Cardiac fibroblast (primary cell): ENCODE measurements around the gene CCDC12.

Source experiments
- DNase-seq, 2 donors: peaks; one replicate each; pipeline versions ENCODE4 v3.0.0 to v3.0.0-alpha.2; 2010; ENCODE audit warnings: low read depth in 2 of 2
- H3K4me3 ChIP-seq, 2 donors: replicated peaks in 1 of 2; 1 replicate in 1 of 2; 2 replicates in 1 of 2; pipeline ENCODE4 v1.5.1; 2011; ENCODE audit warnings: low read depth in 2 of 2, low read length in 2 of 2, mild to moderate bottlenecking in 2 of 2, moderate library complexity in 1 of 2
- TF ChIP-seq, protein P1 (sequence below): IDR thresholded peaks from one replicate; pipeline ENCODE4 v1.5.1; 2011; ENCODE audit warnings: low read depth, mild to moderate bottlenecking, low read length, inconsistent platforms

CCDC12 gene

DNA sequence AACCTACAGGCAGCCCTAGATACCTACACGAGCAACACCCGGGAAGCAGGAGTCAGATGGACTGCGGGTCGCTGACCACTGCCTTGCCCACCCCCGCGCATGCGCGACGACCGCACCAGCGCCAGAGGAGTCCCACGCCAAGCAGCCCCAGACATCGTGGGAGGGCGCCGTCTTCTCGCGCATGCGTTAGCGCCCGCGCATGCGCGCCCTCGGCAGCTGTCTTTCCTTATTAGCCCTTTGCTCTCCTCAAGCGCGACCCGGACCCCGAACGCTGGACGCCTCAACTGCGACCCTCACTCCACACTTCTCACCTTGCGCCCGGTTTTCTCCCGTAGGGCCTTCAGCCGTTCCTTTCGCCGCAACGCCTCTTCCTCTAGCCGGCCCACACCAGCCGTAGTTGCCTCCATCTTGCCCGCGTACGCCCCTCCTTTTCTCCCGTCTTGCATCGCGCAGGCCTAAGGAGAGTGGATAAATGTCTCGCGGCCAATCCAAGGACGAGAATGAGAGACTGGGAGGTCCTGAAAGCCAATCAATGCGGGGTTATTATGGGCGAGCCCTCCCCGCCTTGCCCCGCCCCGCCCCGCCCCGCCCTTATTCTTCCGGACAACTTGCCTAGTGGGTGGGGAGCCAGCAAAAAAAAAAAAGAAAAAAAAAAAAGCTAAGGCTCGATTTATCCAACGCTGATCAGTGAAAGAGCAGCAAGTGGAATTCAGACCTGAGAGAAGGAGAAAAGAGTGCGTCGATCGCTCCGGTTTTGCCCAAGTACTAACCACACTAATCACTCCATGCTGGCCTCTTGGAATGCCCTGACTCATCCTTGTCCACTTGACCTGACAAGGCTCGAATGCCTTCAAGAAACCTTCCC, at the start of gene CCDC12:
TSS of gene CCDC12 (minus strand) at position 420 of the 865 bp plus-strand sequence. CDS start at position 407, 13 bp downstream.
- TF ChIP-seq, protein P1, sequence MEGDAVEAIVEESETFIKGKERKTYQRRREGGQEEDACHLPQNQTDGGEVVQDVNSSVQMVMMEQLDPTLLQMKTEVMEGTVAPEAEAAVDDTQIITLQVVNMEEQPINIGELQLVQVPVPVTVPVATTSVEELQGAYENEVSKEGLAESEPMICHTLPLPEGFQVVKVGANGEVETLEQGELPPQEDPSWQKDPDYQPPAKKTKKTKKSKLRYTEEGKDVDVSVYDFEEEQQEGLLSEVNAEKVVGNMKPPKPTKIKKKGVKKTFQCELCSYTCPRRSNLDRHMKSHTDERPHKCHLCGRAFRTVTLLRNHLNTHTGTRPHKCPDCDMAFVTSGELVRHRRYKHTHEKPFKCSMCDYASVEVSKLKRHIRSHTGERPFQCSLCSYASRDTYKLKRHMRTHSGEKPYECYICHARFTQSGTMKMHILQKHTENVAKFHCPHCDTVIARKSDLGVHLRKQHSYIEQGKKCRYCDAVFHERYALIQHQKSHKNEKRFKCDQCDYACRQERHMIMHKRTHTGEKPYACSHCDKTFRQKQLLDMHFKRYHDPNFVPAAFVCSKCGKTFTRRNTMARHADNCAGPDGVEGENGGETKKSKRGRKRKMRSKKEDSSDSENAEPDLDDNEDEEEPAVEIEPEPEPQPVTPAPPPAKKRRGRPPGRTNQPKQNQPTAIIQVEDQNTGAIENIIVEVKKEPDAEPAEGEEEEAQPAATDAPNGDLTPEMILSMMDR, result no peak
- peak within 1 kb of the TSS; percentile 81 to 91 for H3K4me3 ChIP-seq
- peak; percentile 99 to 100 for DNase-seq

DNA sequence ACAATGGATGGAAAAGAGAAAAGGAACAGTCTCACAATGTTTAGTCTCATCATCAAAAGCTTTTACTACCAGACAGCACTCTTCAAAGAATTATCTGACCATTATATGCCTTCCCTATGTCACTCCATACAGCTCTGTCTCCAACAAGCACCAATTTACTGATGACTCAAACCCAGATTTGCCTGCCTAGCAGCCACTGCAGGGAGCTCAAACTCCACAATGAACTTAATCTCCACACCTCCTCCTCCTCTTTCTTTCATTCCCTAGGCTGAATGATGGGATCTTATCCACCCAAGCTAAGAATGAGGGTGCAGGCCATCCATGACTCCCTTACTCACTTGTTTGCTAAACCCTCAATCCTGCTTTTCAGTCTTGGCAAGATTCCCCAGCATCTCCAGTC, 48.4 kb upstream of the CCDC12 start:
- DNase-seq, result peak in 1 of 2 donors; percentile 30
- no peak overlapping the region for H3K4me3 ChIP-seq
- TF ChIP-seq, protein P1, result no peak

DNA sequence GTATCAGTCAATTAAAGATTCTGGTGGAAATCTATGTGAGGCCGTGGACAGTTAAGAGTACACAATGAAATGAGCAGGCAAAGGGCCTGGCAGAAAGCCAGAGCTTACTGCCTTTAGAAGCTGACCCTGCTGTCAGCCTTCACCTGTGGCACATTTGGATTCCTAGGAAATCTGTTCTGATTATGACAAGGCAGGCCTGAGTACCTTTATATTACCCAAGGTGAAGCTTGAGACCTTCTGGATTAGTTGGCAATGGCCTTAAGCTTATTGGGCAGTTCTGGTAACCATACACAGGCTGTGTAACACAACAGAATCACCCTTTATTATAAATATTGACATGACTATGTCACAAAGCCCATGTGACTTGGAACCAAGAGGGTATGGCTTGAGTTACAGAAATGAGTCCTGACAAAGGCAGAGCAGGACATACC, 46.1 kb upstream of the CCDC12 start:
- no peak overlapping the region for H3K4me3 ChIP-seq
- TF ChIP-seq, protein P1, result no peak
- DNase-seq, result no peak

DNA sequence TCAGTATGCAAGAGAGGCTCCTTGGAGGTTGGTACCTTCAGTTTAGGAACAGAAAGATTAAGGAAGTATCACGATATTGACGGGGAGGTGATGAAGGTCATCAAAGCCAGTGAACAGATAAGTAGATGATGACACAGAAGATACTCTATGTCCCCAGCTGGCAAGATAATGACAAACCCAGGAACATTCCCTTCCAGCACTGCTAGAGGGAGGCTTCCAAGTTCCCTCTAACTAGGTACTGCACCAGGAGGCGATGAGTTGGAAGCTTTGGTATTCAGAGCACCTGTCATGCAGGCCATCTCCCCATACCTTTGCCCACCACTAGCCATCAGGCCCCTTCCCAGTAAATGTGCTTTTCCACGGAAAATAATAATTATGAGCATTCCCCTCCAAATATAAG, 43.8 kb upstream of the CCDC12 start:
- DNase-seq, result no peak
- H3K4me3 ChIP-seq, result no peak overlapping the region
- TF ChIP-seq, protein P1, result no peak

DNA sequence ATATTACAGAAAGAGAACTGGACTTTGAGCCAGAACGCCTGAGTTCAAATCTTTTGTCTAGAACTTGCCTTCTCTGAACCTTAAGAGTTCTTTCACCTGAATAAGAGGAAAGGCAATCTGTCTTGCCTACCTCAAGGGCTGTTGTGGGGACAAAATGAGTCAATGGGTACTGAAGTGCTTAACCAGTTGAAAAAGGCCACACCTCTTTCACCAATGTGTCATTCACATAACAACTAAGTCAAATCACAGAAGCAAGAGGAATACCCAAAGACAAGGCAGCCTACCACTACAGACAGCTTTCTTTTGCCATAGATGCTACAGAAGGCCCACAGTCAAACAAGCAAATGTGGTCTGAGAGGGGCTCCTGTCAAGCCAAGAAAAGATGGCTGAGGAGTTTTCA, 42.7 kb upstream of the CCDC12 start:
- H3K4me3 ChIP-seq, result no peak overlapping the region
- TF ChIP-seq, protein P1, result no peak
- DNase-seq, result no peak

DNA sequence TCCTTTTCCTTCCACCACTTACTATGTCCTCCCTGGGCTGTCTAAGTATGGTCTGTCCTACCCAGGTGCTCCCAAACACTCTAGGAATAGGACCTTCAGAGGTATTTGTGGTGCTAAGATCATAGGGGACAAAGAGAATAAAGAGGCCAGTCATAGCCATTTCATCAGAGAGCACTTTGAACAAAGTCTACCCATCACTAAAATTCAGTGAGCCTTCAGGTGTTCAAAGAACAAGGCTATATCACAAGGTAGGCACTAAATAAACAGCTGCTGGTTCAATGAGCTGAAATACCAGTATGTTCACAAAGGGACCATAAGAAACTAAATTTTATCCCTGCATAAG, 41.7 kb upstream of the CCDC12 start:
- DNase-seq, result no peak
- H3K4me3 ChIP-seq, result no peak overlapping the region
- TF ChIP-seq, protein P1, result no peak
